Fibroblast of skin of scalp (primary cell): Measurements from ENCODE around the gene ADK.
A peak's percentile ranks its signal among the peaks of the same experiment; 100 is the strongest.
"Not testable (repeated sequence)": the region's sequence is repeated elsewhere in the genome, so short reads cannot be mapped to it uniquely, and the experiment has no call there.

Experiments used
- DNase-seq: peaks from one replicate; pipeline ENCODE4 v3.0.0-alpha.2; 2013

The ADK gene

GRCh38 chr10:74146980-74147379 is 4.0 kb upstream of the ADK start:
- DNase-seq = not testable (repeated sequence)

- DNase-seq = no peak
Measured at GRCh38 chr10:74150204-74150989, 624 bp upstream of the ADK start, which contains the start of gene AP3M1. AP3M1 (minus strand) TSS chr10:74150828; CDS start chr10:74138379, 12,449 bp downstream.

- no peak for DNase-seq
Measured at GRCh38 chr10:74151879-74152722, 1.1 kb downstream of the ADK start.

- DNase-seq = peak; percentile 65
Measured at GRCh38 chr10:74153123-74153522, 2.1 kb downstream of the ADK start.

- DNase-seq = no peak
Measured at GRCh38 chr10:74153676-74154075, 2.7 kb downstream of the ADK start.

- no peak for DNase-seq
Measured at GRCh38 chr10:74156919-74157289, 5.9 kb downstream of the ADK start.

- no peak for DNase-seq
Measured at GRCh38 chr10:74160013-74160412, 9.0 kb downstream of the ADK start.

- no peak for DNase-seq
Measured at GRCh38 chr10:74163319-74164068, 12.5 kb downstream of the ADK start.

GRCh38 chr10:74164716-74165529 is 13.9 kb downstream of the ADK start:
- peak; percentile 55 for DNase-seq

GRCh38 chr10:74165530-74165901 is 14.5 kb downstream of the ADK start:
- peak; percentile 36 for DNase-seq

GRCh38 chr10:74167443-74167842 is 16.4 kb downstream of the ADK start:
- no peak for DNase-seq

GRCh38 chr10:74171625-74172024 is 20.6 kb downstream of the ADK start:
- no peak for DNase-seq

GRCh38 chr10:74174521-74174920 is 23.5 kb downstream of the ADK start:
- no peak for DNase-seq

- no peak for DNase-seq
Measured at GRCh38 chr10:74175510-74176379, 24.7 kb downstream of the ADK start.

- DNase-seq = peak; percentile 97
Measured at GRCh38 chr10:74176380-74177139, 25.5 kb downstream of the ADK start.

- DNase-seq = peak; percentile 28
Measured at GRCh38 chr10:74177140-74177677, 26.2 kb downstream of the ADK start.

GRCh38 chr10:74178042-74178791 is 27.2 kb downstream of the ADK start:
- DNase-seq = no peak

GRCh38 chr10:74179111-74179710 is 28.2 kb downstream of the ADK start:
- no peak for DNase-seq

- DNase-seq = no peak
Measured at GRCh38 chr10:74186678-74187077, 35.7 kb downstream of the ADK start.
